Upper lobe of right lung (tissue), 1 donor: ENCODE data around the gene TMEM138. TPM values are rescaled to one million over a fixed set of nuclear protein-coding genes. Genes with fewer than 3 reads are reported as not detected.

Source experiments
- ATAC-seq: fragments of 200-7000 bp; cut with Tn5 transposase; one replicate; pipeline ENCODE4 v1.9.1; 2020; ENCODE audit warnings: mild to moderate bottlenecking, moderate library complexity
- DNase-seq: peaks from one replicate; pipeline ENCODE4 v3.0.0-alpha.2; 2020
- H3K27ac ChIP-seq: fragments of 200-600 bp; one replicate; pipeline ENCODE4 v1.8.0; 2022
- H3K27me3 ChIP-seq: fragments of 200-600 bp; one replicate; pipeline ENCODE4 v1.8.0; 2022; ENCODE audit warnings: mild to moderate bottlenecking
- H3K36me3 ChIP-seq: fragments of 200-600 bp; one replicate; pipeline ENCODE4 v1.8.0; 2022
- H3K4me1 ChIP-seq: fragments of 200-600 bp; one replicate; pipeline ENCODE4 v1.8.0; 2022
- H3K4me3 ChIP-seq: fragments of 200-600 bp; one replicate; pipeline ENCODE4 v1.8.0; 2022; ENCODE audit warnings: mild to moderate bottlenecking
- H3K9me3 ChIP-seq: fragments of 200-600 bp; one replicate; pipeline ENCODE4 v1.8.0; 2022
- intact Hi-C: fragments of 100-400 bp; cut with DNase I; formaldehyde crosslinking; loops from one replicate; pipeline ENCODE4 v1.11.0; 2022
- total RNA-seq: library from RNA; stranded (reverse); fragmentation: NEBNext Ultra II Directional; extraction: Animal tissue kit (Norgen Biotek cat#: 25700); gene quantifications from one replicate; pipeline ENCODE4 v1.2.1, GENCODE V29; 2021
- TF ChIP-seq, protein P1 (sequence below): fragments of 200-600 bp; IDR thresholded peaks from one replicate; pipeline ENCODE4 v1.8.0; 2022; ENCODE audit warnings: antibody characterized with exemption
- donor health status: DM: no; HTN: yes; CAD: no; lungs with severe emphysema.

The TMEM138 gene
- total RNA-seq, 1 donor from 2014 or later: 46.3 TPM

DNA sequence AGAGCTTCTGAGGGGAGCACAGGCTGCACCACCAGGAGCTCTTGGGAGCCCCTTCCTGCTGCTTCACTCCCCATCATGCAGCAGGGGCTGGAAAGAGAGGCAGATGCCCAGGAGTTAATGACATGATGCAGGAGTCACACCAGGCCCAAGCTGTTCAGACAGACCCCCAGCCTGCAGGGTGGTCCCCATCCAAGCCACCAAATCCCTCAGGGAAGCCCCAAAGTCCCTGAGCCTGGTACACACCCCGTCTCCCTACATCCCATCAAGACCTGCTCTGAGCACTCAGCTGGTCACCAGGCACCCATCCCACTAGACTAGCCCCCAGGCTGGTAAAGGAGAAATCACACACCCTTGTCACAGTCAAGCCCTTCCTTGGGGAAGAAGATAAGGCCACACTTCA is 11.8 kb upstream of the TMEM138 start:
- Histone ChIP-seq H3K4me3 (no peak overlapping the region), H3K9me3 (no peaks in the 10 kb centered on the region), H3K4me1 (no peaks in the 10 kb centered on the region), H3K27me3 (no peaks in the 10 kb centered on the region), H3K36me3 (peaks cover 55% of the 10 kb centered on the region), H3K27ac (no peak overlapping the region)
- no peak for ATAC-seq
- no peak for DNase-seq
- intact Hi-C loops: no loop called here
- TF ChIP-seq, protein P1, sequence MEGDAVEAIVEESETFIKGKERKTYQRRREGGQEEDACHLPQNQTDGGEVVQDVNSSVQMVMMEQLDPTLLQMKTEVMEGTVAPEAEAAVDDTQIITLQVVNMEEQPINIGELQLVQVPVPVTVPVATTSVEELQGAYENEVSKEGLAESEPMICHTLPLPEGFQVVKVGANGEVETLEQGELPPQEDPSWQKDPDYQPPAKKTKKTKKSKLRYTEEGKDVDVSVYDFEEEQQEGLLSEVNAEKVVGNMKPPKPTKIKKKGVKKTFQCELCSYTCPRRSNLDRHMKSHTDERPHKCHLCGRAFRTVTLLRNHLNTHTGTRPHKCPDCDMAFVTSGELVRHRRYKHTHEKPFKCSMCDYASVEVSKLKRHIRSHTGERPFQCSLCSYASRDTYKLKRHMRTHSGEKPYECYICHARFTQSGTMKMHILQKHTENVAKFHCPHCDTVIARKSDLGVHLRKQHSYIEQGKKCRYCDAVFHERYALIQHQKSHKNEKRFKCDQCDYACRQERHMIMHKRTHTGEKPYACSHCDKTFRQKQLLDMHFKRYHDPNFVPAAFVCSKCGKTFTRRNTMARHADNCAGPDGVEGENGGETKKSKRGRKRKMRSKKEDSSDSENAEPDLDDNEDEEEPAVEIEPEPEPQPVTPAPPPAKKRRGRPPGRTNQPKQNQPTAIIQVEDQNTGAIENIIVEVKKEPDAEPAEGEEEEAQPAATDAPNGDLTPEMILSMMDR: no peak

DNA sequence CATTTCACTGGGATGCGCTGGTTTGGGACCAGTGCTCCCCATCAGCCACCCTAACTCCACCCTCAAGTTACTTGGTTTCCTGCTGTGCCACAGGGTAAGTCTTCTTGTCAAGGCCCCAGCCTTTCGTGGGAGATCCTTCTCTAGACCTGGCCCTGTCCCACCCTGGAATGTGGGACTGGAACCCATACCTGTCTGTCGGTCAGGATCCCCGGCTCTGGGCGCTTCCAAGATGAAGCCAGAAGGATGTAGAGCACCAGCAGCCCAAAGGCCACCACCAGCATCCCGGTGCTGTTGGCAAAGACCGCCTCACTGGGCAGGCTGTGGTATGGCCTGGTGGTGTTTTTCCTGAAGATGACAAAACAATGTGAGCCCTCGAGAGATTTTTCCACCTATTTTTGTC is 11.4 kb upstream of the TMEM138 start:
- Histone ChIP-seq H3K9me3 (no peaks in the 10 kb centered on the region), H3K36me3 (peaks cover 55% of the 10 kb centered on the region), H3K27ac (no peak overlapping the region), H3K4me1 (no peaks in the 10 kb centered on the region), H3K27me3 (no peaks in the 10 kb centered on the region), H3K4me3 (no peak overlapping the region)
- TF ChIP-seq, protein P1: no peak
- DNase-seq: no peak
- ATAC-seq: no peak
- intact Hi-C loops: no loop called here

DNA sequence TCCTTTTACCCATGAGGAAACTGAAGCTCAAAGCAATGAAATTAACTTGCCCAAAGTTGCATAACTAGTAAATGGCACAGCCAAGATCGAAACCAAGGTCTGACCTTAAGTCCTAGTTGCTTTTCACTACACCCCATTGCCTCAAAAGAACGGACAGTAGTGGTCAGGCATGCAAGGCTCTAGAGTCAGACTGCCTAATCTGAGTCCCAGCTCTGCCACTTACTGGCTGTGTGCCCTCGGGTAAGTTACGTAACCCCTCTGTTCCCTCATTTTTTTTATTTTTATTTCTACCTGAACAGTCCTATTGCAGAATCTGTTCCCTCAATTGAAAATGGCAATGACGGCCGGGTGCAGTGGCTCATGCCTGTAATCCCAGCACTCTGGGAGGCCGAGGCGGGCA is 10.1 kb upstream of the TMEM138 start:
- intact Hi-C loops: no loop called here
- H3K27ac ChIP-seq: no peak overlapping the region
- ATAC-seq: no peak
- DNase-seq: no peak
- no peaks in the 10 kb centered on the region for H3K27me3 ChIP-seq
- no peaks in the 10 kb centered on the region for H3K9me3 ChIP-seq
- peaks cover 55% of the 10 kb centered on the region for H3K36me3 ChIP-seq
- peaks cover 7% of the 10 kb centered on the region for H3K4me1 ChIP-seq
- TF ChIP-seq, protein P1: no peak
- H3K4me3 ChIP-seq: no peak overlapping the region

DNA sequence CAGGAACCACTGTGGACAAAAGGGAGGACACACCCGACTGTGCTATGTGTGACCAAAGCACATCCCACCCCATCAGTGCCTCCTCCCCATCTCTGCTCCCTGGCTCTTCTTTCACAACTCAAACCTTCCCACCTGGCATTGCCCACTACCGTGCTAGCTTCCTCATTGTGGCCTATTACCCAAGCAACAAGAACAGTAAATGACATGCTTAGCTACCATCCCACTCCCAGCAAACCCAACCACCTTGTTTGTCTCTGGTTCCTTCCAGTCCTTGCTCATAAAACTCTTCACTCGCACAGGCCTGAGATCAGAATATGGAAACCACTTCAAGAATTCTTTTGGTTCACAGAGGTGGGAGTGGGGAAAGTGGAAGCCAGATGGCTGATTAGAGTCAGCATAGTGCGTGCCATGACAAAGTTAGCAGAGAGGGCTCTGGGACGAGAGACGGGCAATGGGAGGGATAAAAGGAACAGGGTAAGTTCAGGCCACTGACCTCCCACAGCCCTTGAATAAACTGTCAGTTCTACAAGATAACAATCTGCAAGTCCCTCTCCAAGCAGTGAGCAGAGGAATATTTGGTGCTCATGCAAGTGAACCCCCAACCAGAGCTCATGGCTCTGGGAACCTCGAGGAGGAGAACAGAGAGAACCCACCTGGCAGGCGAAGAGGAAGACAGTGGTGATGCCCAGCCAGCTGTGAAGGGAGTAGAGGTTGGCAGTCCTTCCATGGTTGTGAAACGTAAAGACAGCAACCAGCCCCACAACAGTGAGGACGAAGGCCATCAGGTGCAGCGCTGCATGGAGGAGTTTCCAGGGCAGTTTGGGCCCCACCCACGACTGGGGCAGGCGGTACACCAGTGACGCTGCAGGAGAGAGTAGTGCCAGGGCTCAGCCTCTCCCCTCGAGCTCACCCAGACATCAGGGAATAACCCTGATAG is 8.8 kb upstream of the TMEM138 start:
- intact Hi-C loops: no loop called here
- TF ChIP-seq, protein P1: no peak
- Histone ChIP-seq H3K36me3 (peaks cover 55% of the 10 kb centered on the region), H3K9me3 (no peaks in the 10 kb centered on the region), H3K4me1 (peaks cover 17% of the 10 kb centered on the region), H3K27me3 (no peaks in the 10 kb centered on the region), H3K4me3 (no peak overlapping the region), H3K27ac (no peak overlapping the region)
- ATAC-seq (no peak), DNase-seq (no peak)

DNA sequence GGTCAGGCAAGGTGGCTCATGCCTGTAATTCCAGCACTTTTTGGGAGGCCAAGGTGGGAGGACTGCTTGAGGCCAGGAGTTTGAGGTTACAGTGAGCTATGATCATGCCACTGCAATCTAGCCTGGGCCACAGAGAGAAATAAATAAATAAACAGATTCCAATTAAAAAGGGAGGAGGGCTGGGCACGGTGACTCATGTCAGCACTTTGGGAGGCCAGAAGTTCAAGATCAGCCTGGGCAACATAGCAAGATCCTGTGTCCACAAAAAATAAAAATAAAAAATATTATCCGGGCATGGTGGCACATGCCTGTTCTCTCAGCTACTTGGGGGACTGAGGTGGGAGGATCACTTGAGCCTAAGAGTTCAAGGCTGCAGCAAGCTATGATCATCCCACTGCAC is 8.0 kb upstream of the TMEM138 start:
- DNase-seq (no peak), ATAC-seq (no peak)
- intact Hi-C loops: no loop called here
- Histone ChIP-seq H3K27ac (no peak overlapping the region), H3K27me3 (no peaks in the 10 kb centered on the region), H3K4me1 (peaks cover 17% of the 10 kb centered on the region), H3K9me3 (no peaks in the 10 kb centered on the region), H3K36me3 (peaks cover 48% of the 10 kb centered on the region), H3K4me3 (no peak overlapping the region)
- TF ChIP-seq, protein P1: no peak
